HepG2 (cell line): ENCODE results near the gene CRISPLD2. TPM values are rescaled to one million over a fixed set of nuclear protein-coding genes. Genes with fewer than 3 reads are reported as not detected.

Source experiments
- ATAC-seq: fragments of 200-7000 bp; cut with Tn5 transposase; 3 replicates; pipeline ENCODE4 v1.9.1; 2020; ENCODE audit warnings: mild to moderate bottlenecking, moderate library complexity
- BruUV-seq: library from RNA; stranded (reverse); fragments of 400-500 nt; replicated peaks from 2 replicates; lab custom pipeline; 2021; lab: Mats Ljungman, UMichigan
- CTCF ChIA-PET: fragments of 300-600 bp; formaldehyde crosslinking; extraction: SDS; loops from one replicate; lab custom pipeline; 2021; ENCODE audit warnings: low total read pairs, inconsistent platforms, low intra/inter-chr PET ratio; lab: Yijun Ruan, JAX
- POLR2A ChIA-PET: fragments of 350-600 bp; sonication (Branson Sonifier 250); formaldehyde crosslinking; loops from one replicate; lab custom pipeline; 2020; ENCODE audit warnings: antibody characterized with exemption, inconsistent platforms; lab: Yijun Ruan, JAX
- DNase-seq: peaks from one replicate; pipeline ENCODE4 v3.0.0-alpha.2; 2015; ENCODE audit warnings: low spot score
- FAIRE-seq: peaks from 3 replicates; lab custom pipeline; 2011; peaks lifted over from hg19 to GRCh38; lab: Jason Lieb, UNC
- H2AFZ ChIP-seq: one replicate; pipeline ENCODE4 v1.6.1; 2011; ENCODE audit warnings: low read length, inconsistent platforms
- H3K27ac ChIP-seq: fragments of 300-600 bp; 3 replicates; pipeline ENCODE4 v1.8.0; 2011; ENCODE audit warnings: mixed run types, mild to moderate bottlenecking, mixed read lengths, low read length, inconsistent platforms; ENCODE audit not compliant: insufficient read depth; ENCODE audit errors: extremely low read length
- H3K27me3 ChIP-seq, 2 experiments: fragments of 200-600 bp in 1 of 2; 2 replicates in 1 of 2; 3 replicates in 1 of 2; pipeline versions ENCODE4 v1.6.0 to v1.8.0; 2011; ENCODE audit warnings: low read length in 2 of 2, mild to moderate bottlenecking in 2 of 2, moderate library complexity in 2 of 2, inconsistent platforms in 1 of 2; ENCODE audit not compliant: insufficient read depth in 2 of 2, control insufficient read depth in 1 of 2
- H3K36me3 ChIP-seq, 2 experiments: fragments of 200-600 bp in 1 of 2; replicated peaks in 1 of 2; 2 replicates in 1 of 2; 3 replicates in 1 of 2; pipeline versions ENCODE4 v1.5.1 to v1.8.0; 2011; ENCODE audit warnings: low read length in 2 of 2, inconsistent platforms in 1 of 2; ENCODE audit not compliant: insufficient read depth in 2 of 2, control insufficient read depth in 1 of 2
- H3K4me1 ChIP-seq: 2 replicates; pipeline ENCODE4 v1.5.1; 2012; ENCODE audit warnings: low read length, inconsistent platforms; ENCODE audit not compliant: insufficient read depth
- H3K4me2 ChIP-seq: 2 replicates; pipeline ENCODE4 v1.6.0; 2011; ENCODE audit warnings: low read depth, low read length, inconsistent platforms
- H3K4me3 ChIP-seq, 3 experiments: fragments of 200-600 bp in 1 of 3; sonication (generic), shearing (Covaris generic) in 1 of 3; replicated peaks in 1 of 3; 2 replicates each; pipeline ENCODE4 v1.5.1; 2011 to 2016; ENCODE audit warnings: low read length in 3 of 3, inconsistent platforms in 2 of 3, low read depth in 2 of 3, mild to moderate bottlenecking in 2 of 3, control low read depth in 1 of 3, mixed read lengths in 1 of 3; ENCODE audit not compliant: insufficient read depth in 1 of 3
- H3K79me2 ChIP-seq: one replicate; pipeline ENCODE4 v1.6.1; 2011; ENCODE audit warnings: low read length, inconsistent platforms; ENCODE audit not compliant: insufficient read depth
- H3K9ac ChIP-seq: 2 replicates; pipeline ENCODE4 v1.6.0; 2011; ENCODE audit warnings: mild to moderate bottlenecking, low read depth, low read length, inconsistent platforms; ENCODE audit not compliant: insufficient read depth
- H3K9me3 ChIP-seq: 2 replicates; pipeline ENCODE4 v1.5.1; 2012; ENCODE audit warnings: mild to moderate bottlenecking, low read length
- H4K20me1 ChIP-seq: 2 replicates; pipeline ENCODE4 v1.6.0; 2011; ENCODE audit warnings: inconsistent platforms, mild to moderate bottlenecking, low read length, moderate library complexity; ENCODE audit not compliant: insufficient read depth
- FOXP4 ChIP-seq: sonication (generic); formaldehyde crosslinking; IDR thresholded peaks from 2 replicates; pipeline ENCODE4 v1.4.0; 2020; ENCODE audit warnings: missing genetic modification reagents
- GTF2F1 ChIP-seq: fragments of 150-350 bp; IDR thresholded peaks from 2 replicates; pipeline ENCODE4 v1.6.1; 2014; ENCODE audit warnings: low read length
- IRF2 ChIP-seq: IDR thresholded peaks from 2 replicates; pipeline ENCODE4 v1.6.1; 2018; ENCODE audit warnings: missing genetic modification reagents, missing compliant biosample characterization
- SPEN ChIP-seq: sonication (generic); formaldehyde crosslinking; IDR thresholded peaks from 2 replicates; pipeline ENCODE4 v1.5.1; 2020; ENCODE audit warnings: low read depth, mild to moderate bottlenecking, missing genetic modification reagents
- ZNF615 ChIP-seq: sonication (generic); formaldehyde crosslinking; IDR thresholded peaks from 2 replicates; pipeline ENCODE4 v1.5.0; 2020; ENCODE audit warnings: mild to moderate bottlenecking, missing genetic modification reagents, borderline replicate concordance
- WGBS: methylation state at CpG from one replicate; pipeline ENCODE4 v1.1.6; 2017; ENCODE audit warnings: low lambda C conversion rate; 5-methylcytosine and 5-hydroxymethylcytosine counted together
- in situ Hi-C: cut with HindIII; loops from 2 replicates; pipeline ENCODE4 v1.10.0; 2017; ENCODE audit warnings: low pct_unique_long_range_greater_than_20kb; ENCODE audit not compliant: extremely low pct_ligation_motif_present
- intact Hi-C: fragments of 100-400 bp; cut with micrococcal nuclease; formaldehyde crosslinking; loops from one replicate; pipeline ENCODE4 v1.10.0; 2022; ENCODE audit not compliant: unreplicated experiment
- polyA plus RNA-seq, 8 experiments: library from polyadenylated mRNA; depleted of rRNA in 3 of 8; stranded (reverse) in 7 of 8; unstranded in 1 of 8; fragments of >200 nt; fragmentation: Illumina TruSeq in 4 of 8; extraction: Trizol in 4 of 8; gene quantifications; 2 replicates each; pipeline versions ENCODE4 v1.2.1 to v1.2.3, GENCODE V29; 2011 to 2016; ENCODE audit warnings: low read depth in 4 of 8, missing spikeins in 1 of 8, mixed read lengths in 1 of 8; ENCODE audit not compliant: insufficient read depth in 1 of 8
- total RNA-seq, 5 experiments: library from RNA; depleted of rRNA; stranded (reverse); fragments of >200 nt; fragmentation: Illumina TruSeq; extraction: Trizol; gene quantifications; 2 replicates each; pipeline ENCODE4 v1.2.3, GENCODE V29; 2016; ENCODE audit warnings: low read depth in 1 of 5
- TF ChIP-seq, protein P1 (sequence below): sonication (generic); formaldehyde crosslinking; IDR thresholded peaks from 2 replicates; pipeline ENCODE4 v1.4.0; 2020; ENCODE audit warnings: missing genetic modification reagents, borderline replicate concordance

CRISPLD2 gene
- total and polyA plus RNA-seq, 2 of the 13 experiments (the other 11 are each of a cell fraction or from before 2014, with no cell fraction given): 0.04 to 0.31 TPM

- no peak overlapping the region for H3K4me2 ChIP-seq
- no peak for ATAC-seq
- H3K9ac ChIP-seq: no peak overlapping the region
- BruUV-seq: no TSS peak
- H3K4me3 ChIP-seq: no peak overlapping the region
- POLR2A ChIA-PET: no interaction called here
- H4K20me1 ChIP-seq: no peaks in the 10 kb centered on the region
- in situ Hi-C loops: no loop called here
- FAIRE-seq: no peak
- H3K9me3 ChIP-seq: no peaks in the 10 kb centered on the region
- CTCF ChIA-PET: no interaction called here
- H3K27ac ChIP-seq: no peak overlapping the region
- no peak for TF ChIP-seq FOXP4 (CRISPR knock-in tag)
- TF ChIP-seq, protein P1, sequence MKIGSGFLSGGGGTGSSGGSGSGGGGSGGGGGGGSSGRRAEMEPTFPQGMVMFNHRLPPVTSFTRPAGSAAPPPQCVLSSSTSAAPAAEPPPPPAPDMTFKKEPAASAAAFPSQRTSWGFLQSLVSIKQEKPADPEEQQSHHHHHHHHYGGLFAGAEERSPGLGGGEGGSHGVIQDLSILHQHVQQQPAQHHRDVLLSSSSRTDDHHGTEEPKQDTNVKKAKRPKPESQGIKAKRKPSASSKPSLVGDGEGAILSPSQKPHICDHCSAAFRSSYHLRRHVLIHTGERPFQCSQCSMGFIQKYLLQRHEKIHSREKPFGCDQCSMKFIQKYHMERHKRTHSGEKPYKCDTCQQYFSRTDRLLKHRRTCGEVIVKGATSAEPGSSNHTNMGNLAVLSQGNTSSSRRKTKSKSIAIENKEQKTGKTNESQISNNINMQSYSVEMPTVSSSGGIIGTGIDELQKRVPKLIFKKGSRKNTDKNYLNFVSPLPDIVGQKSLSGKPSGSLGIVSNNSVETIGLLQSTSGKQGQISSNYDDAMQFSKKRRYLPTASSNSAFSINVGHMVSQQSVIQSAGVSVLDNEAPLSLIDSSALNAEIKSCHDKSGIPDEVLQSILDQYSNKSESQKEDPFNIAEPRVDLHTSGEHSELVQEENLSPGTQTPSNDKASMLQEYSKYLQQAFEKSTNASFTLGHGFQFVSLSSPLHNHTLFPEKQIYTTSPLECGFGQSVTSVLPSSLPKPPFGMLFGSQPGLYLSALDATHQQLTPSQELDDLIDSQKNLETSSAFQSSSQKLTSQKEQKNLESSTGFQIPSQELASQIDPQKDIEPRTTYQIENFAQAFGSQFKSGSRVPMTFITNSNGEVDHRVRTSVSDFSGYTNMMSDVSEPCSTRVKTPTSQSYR: no peak
- TF ChIP-seq ZNF615 (CRISPR knock-in tag): no peak
- no peak for TF ChIP-seq IRF2 (CRISPR knock-in tag)
- no peak for TF ChIP-seq GTF2F1
- TF ChIP-seq SPEN (CRISPR knock-in tag): no peak
- H3K4me1 ChIP-seq: peaks cover 12% of the 10 kb centered on the region; the same call in 1 of the 2 replicates
- H3K79me2 ChIP-seq: no peaks in the 10 kb centered on the region
- intact Hi-C loops: no loop called here
- 38% methylated on average over 8 of the region's 8 CpGs for WGBS
- H2AFZ ChIP-seq: no peak overlapping the region
- H3K27me3 ChIP-seq: peaks cover 6 to 40% of the 10 kb centered on the region in 2 experiments
- H3K36me3 ChIP-seq: no peaks in the 10 kb centered on the region; a peak in 1 of 5 replicates
- no peak for DNase-seq
These were observed 43.2 kb downstream of the CRISPLD2 start for GRCh38 chr16:84862804-84863480.
